ENCODE data around the gene GTF3C2. TPM values are rescaled to one million over a fixed set of nuclear protein-coding genes. Genes with fewer than 3 reads are reported as not detected.

The GTF3C2 gene
- total and polyA plus RNA-seq, 2 of the 13 experiments (the other 11 are each of a cell fraction or from before 2014, with no cell fraction given) = 77.5 to 130 TPM

DNA sequence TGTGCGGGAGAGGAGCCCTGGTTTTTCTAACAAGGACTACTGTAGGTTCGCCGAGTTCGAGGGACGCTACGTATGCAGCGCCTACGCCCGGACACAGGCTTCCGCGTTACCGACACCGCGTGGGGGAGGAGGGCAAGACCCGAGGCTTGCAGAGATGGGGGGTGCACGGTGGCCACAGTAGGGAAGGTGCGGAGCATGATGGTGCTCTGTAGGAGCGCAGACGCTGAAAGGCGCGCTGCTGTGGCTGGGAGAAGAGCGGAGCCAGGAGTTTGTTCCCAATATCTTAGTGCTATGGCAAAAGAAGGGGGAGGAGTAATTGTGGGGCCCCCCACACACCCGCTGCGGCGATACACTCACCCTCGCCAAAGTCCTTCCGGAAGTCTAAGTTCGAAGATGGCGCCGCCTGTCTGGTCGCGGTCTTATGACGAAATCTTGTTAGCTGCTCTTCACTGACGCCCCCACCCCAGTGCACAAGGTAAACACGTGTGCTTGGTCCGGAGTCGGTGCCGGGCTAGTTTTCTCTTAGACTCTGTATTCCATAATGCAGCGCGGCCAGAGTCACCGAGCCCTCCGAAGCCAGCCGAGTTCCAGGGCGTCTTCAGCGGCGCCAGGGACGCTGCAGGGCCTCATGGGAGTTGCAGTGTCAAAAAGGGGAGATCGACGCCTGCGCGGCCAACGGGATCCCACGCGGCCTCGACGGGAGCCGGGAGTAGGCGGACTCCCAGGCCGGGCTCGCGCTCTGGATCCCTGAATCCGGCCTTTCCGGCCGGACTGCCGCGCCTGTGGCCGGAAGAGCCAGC, at the start of gene GTF3C2 (continued):
- TF ChIP-seq ZNF816 (CRISPR knock-in tag; IDR thresholded peaks at IDR 0.05; ENCODE audit: borderline replicate concordance) = peak; percentile 55; the same call in 1 of the 2 replicates
- peak; percentile 92; the same call in 1 of the 2 replicates for TF ChIP-seq PCBP1 (IDR thresholded peaks at IDR 0.05; ENCODE audit: borderline replicate concordance, low read depth, low read length)
- no peak for TF ChIP-seq JDP2 (CRISPR knock-in tag; IDR thresholded peaks at IDR 0.05; ENCODE audit: borderline replicate concordance)
- TF ChIP-seq TERF1 (CRISPR knock-in tag; IDR thresholded peaks at IDR 0.05) = no peak
- TF ChIP-seq, protein P1, sequence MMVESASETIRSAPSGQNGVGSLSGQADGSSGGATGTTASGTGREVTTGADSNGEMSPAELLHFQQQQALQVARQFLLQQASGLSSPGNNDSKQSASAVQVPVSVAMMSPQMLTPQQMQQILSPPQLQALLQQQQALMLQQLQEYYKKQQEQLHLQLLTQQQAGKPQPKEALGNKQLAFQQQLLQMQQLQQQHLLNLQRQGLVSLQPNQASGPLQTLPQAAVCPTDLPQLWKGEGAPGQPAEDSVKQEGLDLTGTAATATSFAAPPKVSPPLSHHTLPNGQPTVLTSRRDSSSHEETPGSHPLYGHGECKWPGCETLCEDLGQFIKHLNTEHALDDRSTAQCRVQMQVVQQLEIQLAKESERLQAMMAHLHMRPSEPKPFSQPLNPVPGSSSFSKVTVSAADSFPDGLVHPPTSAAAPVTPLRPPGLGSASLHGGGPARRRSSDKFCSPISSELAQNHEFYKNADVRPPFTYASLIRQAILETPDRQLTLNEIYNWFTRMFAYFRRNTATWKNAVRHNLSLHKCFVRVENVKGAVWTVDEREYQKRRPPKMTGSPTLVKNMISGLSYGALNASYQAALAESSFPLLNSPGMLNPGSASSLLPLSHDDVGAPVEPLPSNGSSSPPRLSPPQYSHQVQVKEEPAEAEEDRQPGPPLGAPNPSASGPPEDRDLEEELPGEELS (CRISPR knock-in tag; IDR thresholded peaks at IDR 0.05) = peak; percentile 79
- peak; percentile 55; the same call in 1 of the 2 replicates for TF ChIP-seq ZNF746 (CRISPR knock-in tag; IDR thresholded peaks at IDR 0.05)
- peak; percentile 58 for TF ChIP-seq ESRRA (CRISPR knock-in tag; IDR thresholded peaks at IDR 0.05; ENCODE audit: low read depth)
- TF ChIP-seq HNF1A (IDR thresholded peaks at IDR 0.05; ENCODE audit: low read depth) = 0 out of 2 replicates have a peak, but pooled peaks have one; percentile 5
- peak; percentile 72; the same call in 1 of the 2 replicates for TF ChIP-seq HNF1A (CRISPR knock-in tag; IDR thresholded peaks at IDR 0.05; ENCODE audit: borderline replicate concordance)
- TF ChIP-seq STAG1 (CRISPR knock-in tag; IDR thresholded peaks at IDR 0.05) = no peak; the same call in none of the 2 replicates
- TF ChIP-seq GABPB1 (CRISPR knock-in tag; IDR thresholded peaks at IDR 0.05) = peak; percentile 95
- no peak for TF ChIP-seq ZNF432 (CRISPR knock-in tag; IDR thresholded peaks at IDR 0.05; ENCODE audit: borderline replicate concordance)
- TF ChIP-seq, protein P2, sequence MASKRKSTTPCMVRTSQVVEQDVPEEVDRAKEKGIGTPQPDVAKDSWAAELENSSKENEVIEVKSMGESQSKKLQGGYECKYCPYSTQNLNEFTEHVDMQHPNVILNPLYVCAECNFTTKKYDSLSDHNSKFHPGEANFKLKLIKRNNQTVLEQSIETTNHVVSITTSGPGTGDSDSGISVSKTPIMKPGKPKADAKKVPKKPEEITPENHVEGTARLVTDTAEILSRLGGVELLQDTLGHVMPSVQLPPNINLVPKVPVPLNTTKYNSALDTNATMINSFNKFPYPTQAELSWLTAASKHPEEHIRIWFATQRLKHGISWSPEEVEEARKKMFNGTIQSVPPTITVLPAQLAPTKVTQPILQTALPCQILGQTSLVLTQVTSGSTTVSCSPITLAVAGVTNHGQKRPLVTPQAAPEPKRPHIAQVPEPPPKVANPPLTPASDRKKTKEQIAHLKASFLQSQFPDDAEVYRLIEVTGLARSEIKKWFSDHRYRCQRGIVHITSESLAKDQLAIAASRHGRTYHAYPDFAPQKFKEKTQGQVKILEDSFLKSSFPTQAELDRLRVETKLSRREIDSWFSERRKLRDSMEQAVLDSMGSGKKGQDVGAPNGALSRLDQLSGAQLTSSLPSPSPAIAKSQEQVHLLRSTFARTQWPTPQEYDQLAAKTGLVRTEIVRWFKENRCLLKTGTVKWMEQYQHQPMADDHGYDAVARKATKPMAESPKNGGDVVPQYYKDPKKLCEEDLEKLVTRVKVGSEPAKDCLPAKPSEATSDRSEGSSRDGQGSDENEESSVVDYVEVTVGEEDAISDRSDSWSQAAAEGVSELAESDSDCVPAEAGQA (IDR thresholded peaks at IDR 0.05; ENCODE audit: low read depth) = peak; percentile 94
- TF ChIP-seq, protein P2 (CRISPR knock-in tag; IDR thresholded peaks at IDR 0.05; ENCODE audit: borderline replicate concordance) = no peak
